OCI-LY7 (cell line): ENCODE results near the gene TMEM59L.

Source experiments
- CTCF ChIP-seq: fragments of 200-600 bp; sonication (generic); conservative IDR thresholded peaks from 2 replicates; pipeline ENCODE4 v1.5.1; 2014; ENCODE audit warnings: mild to moderate bottlenecking, antibody characterized with exemption, low read length, moderate library complexity, mixed read lengths
- EZH2phosphoT487 ChIP-seq: fragments of 200-600 bp; sonication (generic); IDR thresholded peaks from 2 replicates; pipeline ENCODE4 v1.6.1; 2018; ENCODE audit warnings: low read depth, borderline replicate concordance, mild to moderate bottlenecking, mixed run types, antibody characterized with exemption, low read length, moderate library complexity, mixed read lengths

DNA sequence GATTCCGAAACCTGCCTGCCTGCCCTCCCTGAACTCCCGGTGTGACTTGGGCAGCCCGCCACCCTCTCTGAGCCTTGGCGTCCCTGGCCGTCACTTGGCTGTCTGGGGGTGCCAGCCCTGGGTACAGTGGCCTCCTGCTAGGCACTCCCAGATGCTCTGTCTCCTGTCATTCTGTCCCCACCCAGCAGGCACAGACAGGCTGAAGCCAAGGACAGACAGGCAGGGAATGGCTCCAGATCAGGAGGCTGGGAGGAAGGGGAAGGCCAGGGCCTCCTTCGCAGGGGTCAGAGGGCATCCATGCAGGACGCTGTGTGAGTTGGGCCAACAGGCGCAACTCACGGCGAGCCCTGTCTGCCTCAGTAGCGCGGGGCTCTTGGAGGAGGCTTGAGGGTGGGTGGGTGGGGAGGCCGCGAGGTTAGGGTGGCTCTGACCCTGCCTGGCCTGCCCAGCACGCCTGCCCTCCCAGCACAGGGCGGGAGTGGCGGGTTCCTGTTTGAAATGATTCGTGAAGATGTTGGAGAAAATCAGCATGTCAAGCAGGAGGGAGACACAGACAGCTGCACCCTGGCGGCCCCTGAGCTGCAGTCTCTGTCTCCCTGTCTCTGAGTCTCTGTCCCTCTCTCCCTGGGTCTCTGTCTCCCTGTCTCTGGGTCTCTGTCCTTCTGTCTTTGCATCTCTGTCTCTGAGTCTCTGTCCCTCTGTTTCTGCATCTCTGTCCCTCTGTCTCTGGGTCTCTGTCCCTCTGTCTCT lies 43.8 kb downstream of the TMEM59L start:
- TF ChIP-seq CTCF, result no peak
- no peak for TF ChIP-seq EZH2phosphoT487
